CD4-positive, alpha-beta T cell treated with Interleukin-6 at 100 ng/mL for 8 hours (primary cell): ENCODE measurements around the gene NOMO2.
"Not testable (repeated sequence)": the region's sequence is repeated elsewhere in the genome, so short reads cannot be mapped to it uniquely, and the experiment has no call there.

Source experiments
- DNase-seq: peaks from one replicate; pipeline ENCODE4 v3.0.0-alpha.2; 2020; ENCODE audit warnings: mixed read lengths, low spot score

NOMO2 gene

GRCh38 chr16:18575298-18575917, 13.5 kb upstream of the NOMO2 start:
- DNase-seq: not testable (repeated sequence)

DNA sequence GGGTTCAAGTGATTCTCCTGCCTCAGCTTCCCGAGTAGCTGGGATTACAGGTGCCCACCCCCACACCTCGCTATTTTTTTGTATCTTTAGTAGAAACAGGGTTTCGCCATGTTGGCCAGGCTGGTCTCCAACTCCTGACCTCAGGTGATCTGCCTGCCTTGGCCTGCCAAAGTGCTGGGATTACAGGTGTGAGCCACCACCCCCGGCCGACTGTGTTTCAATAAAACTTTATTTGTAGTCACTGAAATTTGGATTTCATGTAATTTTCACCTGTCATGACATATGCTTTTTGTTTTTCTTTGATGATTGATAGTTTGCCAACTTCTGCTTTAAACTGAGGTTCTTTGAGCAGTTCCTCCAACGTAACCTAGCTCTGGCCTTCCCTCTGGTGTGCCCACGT, 12.0 kb upstream of the NOMO2 start:
- DNase-seq: not testable (repeated sequence)

GRCh38 chr16:18572973-18573372, 11.1 kb upstream of the NOMO2 start:
- DNase-seq: not testable (repeated sequence)

GRCh38 chr16:18571307-18571850, 9.5 kb upstream of the NOMO2 start:
- DNase-seq: not testable (repeated sequence)

- not testable (repeated sequence) for DNase-seq
Measured at GRCh38 chr16:18570529-18571306, 8.8 kb upstream of the NOMO2 start.

GRCh38 chr16:18560416-18561220, 1.3 kb downstream of the NOMO2 start:
- not testable (repeated sequence) for DNase-seq

- not testable (repeated sequence) for DNase-seq
Measured at GRCh38 chr16:18553671-18554070, 8.2 kb downstream of the NOMO2 start.

DNA sequence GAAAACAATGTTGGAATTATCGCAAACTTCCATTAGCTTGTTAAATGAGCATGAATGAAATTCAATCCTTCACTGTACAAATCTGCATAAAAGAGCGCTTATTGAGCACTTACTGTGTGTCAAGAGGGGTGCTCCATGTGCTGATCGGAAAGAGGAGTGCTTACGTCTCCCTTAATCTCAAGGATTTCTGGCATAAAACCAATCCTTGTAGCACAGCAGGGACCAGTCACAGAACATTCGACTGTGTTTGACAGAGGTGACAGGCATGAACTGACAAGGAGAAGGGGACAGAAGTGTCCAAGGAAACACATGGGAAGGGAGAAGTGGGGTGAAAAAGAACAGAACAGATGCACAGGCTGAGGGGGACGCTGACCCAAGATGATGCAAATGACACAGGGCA, 14.5 kb downstream of the NOMO2 start:
- not testable (repeated sequence) for DNase-seq

- DNase-seq: not testable (repeated sequence)
Measured at GRCh38 chr16:18546853-18547252, 15.0 kb downstream of the NOMO2 start.

DNA sequence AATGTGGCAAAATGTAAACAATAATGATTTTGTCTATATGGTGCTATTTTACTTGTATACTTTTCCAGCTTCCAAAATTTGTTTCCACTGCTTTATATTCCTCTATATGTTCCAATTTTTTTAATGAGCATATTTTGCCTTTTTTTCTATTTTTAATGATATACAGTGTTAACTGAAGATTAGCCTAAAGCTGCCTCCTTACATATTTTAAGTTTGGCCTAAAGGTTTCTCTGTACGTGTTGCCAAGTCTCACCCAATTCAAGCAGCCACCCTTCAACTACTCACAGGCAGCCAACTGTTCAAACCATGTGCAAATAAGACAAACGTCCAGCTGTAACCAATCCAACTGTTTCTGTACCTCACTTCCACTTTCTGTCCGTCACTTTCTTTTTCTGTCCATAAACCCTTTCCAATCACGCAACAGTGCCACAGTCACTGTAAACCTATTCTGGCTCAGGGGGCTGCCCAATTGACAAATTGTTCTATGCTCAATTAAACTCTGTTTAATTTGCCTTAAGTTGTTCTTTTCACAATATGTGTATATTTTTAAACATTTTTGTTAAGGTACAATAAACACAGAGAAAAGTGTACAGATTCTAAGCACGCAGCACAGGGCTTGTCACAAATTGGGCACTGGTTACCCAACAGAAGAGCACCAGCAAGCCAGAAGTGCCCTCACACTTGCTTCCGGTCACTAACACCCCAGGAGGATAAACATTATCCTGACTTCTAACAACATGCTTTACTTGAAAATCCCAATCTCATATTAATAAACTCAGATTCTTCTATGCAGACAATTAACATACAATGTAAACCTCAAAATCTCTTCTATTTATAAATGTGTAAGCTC, 17.4 kb downstream of the NOMO2 start:
- not testable (repeated sequence) for DNase-seq

- DNase-seq: not testable (repeated sequence)
Measured at GRCh38 chr16:18541912-18542311, 20.0 kb downstream of the NOMO2 start.

DNA sequence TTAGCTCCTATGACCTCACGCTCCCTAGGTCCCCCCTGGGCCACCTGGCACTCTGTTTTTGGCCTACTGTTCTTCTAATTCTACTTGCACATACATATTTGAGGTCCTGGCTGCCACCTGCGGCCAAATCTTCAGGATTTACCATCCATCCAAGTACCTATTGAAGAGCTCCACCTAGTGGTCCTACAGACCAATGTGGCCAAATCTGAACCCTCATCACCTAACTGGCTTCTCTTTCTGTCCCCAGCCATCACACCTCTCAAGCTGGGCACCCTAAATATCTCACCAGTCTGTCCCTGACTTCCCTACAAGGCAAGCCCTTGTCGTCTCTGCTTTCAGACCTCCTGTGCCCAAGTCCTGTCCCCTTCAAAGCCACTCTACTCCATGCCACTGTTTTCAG, 24.9 kb downstream of the NOMO2 start:
- not testable (repeated sequence) for DNase-seq

- not testable (repeated sequence) for DNase-seq
Measured at GRCh38 chr16:18535519-18536168, 26.3 kb downstream of the NOMO2 start.

DNA sequence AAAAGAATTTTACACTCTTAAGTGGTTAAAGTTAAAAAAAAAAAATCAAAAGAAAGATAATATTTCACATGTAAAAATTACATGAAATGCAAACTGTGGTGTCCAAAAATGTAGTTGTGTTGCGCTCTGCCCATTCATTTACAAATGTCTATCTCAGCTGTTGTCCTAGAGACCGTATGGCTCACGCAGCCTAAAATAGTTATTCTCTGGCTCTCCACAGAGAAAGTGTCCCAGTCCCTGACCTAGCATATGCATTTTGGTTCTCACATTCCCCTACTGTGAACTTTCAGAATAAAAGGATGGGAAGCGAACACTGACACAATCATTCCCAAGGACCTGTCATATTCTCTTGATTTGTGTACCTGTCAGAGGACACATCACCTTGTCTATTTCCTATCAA, 27.6 kb downstream of the NOMO2 start:
- not testable (repeated sequence) for DNase-seq

DNA sequence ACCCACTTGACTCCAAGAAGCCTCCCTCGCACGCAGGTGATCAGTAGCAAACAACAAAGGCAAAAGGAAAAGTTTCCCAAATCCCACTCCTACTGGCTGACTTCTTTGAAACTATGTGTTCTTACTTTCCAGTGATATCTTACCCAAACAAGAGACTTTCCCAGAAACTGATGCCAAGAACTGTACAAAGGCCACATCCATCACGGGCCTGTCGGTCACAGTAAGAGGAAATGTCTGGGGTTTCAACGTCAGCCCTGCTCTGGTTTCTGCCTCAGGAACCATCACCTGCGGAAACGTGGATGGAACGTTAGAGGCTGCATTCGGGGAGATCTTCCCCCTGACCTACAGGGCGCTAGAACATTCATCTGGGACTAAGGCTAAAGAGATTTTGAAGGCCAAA, 30.6 kb downstream of the NOMO2 start:
- DNase-seq: not testable (repeated sequence)

DNA sequence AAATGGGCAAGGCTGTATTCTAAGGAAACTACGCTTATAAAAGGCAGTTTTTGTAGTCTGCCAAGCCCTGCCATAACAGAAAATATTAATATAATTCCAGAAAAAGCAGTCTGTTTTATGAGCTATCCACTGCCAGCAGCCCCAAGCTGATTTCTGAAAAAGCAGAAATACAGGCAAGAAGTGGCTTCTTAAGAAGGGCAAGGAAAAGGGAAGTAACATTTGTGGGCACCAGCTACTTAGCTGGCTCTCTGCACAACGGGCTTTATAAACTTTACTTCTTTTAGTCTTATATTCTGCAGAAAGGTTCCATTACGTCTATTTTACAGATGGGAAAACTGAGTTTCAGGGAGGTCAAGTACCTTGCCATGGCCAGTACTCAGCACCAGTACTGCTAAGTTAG, 31.6 kb downstream of the NOMO2 start:
- not testable (repeated sequence) for DNase-seq

DNA sequence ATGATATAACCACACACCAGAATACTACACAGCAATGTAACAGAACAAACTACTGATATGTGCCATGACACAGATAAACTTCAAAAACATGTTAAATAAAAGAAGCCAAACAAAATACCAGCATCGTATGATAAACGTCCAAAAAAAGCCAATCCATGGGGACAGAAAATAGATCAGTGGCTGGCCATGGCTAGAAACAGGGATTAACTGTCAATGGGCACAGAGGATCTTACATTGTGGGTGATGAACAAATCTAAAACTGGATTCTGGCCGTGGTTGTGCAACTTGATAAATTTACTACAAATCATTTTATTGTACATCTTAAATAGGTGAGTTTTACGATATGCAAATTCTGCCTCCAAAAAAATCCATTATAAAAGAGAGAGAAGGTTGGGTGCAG, 35.4 kb downstream of the NOMO2 start:
- not testable (repeated sequence) for DNase-seq

DNA sequence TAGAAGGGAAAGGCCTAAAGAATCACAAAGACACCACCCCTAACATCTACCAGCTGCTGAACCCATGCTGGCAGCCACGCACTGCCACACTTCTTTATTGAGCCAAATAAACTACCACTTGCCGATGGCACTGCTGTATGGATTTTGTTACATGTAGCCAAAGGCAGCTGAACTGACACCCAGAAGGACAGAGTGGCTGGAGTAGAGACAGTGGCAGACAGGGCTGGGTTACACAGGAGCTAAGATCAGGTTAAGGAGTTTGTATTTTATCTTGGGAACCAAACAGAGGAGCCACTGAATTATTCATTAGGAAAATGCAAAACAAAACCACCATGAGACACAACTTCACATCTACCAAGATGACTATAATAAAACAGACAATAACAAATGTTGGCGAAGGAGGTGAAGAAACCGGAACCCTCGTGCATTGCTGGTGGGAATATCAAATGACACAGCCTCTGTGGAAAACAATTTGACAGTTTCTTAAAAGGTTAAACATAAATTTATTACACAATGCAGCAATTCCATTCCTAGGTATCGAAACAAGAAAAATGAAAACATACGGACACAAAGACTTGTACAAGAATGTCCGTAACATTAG, 35.9 kb downstream of the NOMO2 start:
- DNase-seq: not testable (repeated sequence)

DNA sequence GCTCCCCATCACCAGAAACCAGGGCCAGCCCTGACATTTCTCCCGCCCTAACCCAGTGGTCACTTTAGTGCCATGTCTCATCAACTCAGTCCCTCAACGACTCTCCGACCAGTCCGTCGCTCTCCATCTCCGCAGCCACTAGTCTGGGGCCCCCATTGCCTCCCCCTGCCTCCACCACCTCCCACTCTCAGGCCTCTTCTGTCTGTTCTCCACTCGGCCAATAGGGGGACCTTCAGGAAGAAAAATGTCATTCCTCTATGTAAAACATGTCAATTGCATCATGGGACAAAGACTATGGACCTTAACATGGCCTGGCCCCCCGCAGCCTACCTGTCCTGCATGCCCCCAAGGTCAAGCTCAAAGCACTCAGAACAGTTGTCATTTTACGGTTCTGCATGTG, 39.3 kb downstream of the NOMO2 start:
- DNase-seq: not testable (repeated sequence)

DNA sequence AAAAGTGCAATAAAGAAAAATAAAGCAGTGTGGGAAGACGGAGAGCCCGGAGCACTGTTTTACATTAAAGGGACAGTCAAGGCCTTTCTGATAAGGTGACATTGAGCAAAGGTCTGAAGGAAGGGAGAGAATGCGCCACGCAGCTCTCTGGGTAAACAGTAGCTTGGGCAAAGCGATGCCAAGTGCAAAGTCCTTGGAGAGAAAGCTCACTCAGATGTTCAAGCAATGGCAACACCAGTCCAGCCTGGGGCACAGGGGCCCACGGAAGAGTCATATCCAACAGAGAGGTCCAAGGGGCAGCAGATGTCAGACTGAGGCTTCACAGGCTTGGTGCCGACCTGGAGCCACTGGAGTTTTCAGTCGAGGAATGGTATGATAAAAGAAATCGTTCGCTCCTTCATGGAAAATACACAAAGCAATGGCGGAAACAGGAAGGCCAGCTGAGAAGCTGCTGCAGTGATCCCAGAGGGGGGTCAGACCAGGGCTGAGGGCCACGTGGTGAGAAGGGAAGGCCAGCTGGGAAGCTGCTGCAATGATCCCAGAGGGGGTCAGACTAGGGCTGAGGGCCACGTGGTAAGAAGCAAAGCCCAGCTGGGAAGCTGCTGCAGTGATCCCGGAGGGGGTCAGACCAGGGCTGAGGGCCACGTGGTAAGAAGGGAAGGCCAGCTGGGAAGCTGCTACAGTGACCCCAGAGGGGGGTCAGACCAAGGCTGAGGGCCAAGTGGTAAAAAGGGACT, 40.3 kb downstream of the NOMO2 start:
- not testable (repeated sequence) for DNase-seq
